Skeletal muscle satellite cell (primary cell): ENCODE measurements around the gene ACTR3C.
"Not testable (repeated sequence)": the region's sequence is repeated elsewhere in the genome, so short reads cannot be mapped to it uniquely, and the experiment has no call there.

Experiments
- H3K27me3 ChIP-seq: 2 replicates; pipeline ENCODE4 v1.7.0; 2013; ENCODE audit warnings: low read length; ENCODE audit not compliant: control insufficient read depth, insufficient read depth
- H3K36me3 ChIP-seq: 2 replicates; pipeline ENCODE4 v1.7.0; 2013; ENCODE audit warnings: mild to moderate bottlenecking, control low read depth, low read length; ENCODE audit not compliant: insufficient read depth
- H3K4me1 ChIP-seq: 2 replicates; pipeline ENCODE4 v1.7.0; 2013; ENCODE audit warnings: low read length; ENCODE audit not compliant: control insufficient read depth, insufficient read depth
- H3K4me2 ChIP-seq: 2 replicates; pipeline ENCODE4 v1.7.0; 2013; ENCODE audit warnings: mild to moderate bottlenecking, low read length
- H3K4me3 ChIP-seq: 2 replicates; pipeline ENCODE4 v1.7.0; 2013; ENCODE audit warnings: low read length
- H3K9ac ChIP-seq: 2 replicates; pipeline ENCODE4 v1.7.0; 2013; ENCODE audit warnings: mild to moderate bottlenecking, low read depth, low read length, moderate library complexity
- H3K9me3 ChIP-seq: replicated peaks from 2 replicates; pipeline ENCODE4 v1.7.0; 2013; ENCODE audit warnings: mild to moderate bottlenecking, control low read depth, low read length

ACTR3C gene

GRCh38 chr7:150266953-150267665, 56.2 kb downstream of the ACTR3C start:
- H3K9ac ChIP-seq, H3K36me3 ChIP-seq, H3K4me3 ChIP-seq: not testable (repeated sequence)

GRCh38 chr7:150262656-150263055, 60.7 kb downstream of the ACTR3C start:
- not testable (repeated sequence) for H3K9me3 ChIP-seq, H3K36me3 ChIP-seq, H3K4me2 ChIP-seq, H3K9ac ChIP-seq, H3K4me1 ChIP-seq, H3K27me3 ChIP-seq, H3K4me3 ChIP-seq

More at GRCh38 chr7:150266953-150267665, 56.2 kb downstream of the ACTR3C start:
- H3K9me3 ChIP-seq, H3K27me3 ChIP-seq, H3K4me1 ChIP-seq, H3K4me2 ChIP-seq: not testable (repeated sequence)

GRCh38 chr7:150247745-150248144, 75.6 kb downstream of the ACTR3C start:
- H3K27me3 ChIP-seq, H3K4me1 ChIP-seq, H3K4me2 ChIP-seq, H3K9ac ChIP-seq, H3K36me3 ChIP-seq, H3K9me3 ChIP-seq, H3K4me3 ChIP-seq: not testable (repeated sequence)

GRCh38 chr7:150245208-150245607, 78.1 kb downstream of the ACTR3C start:
- not testable (repeated sequence) for H3K4me3 ChIP-seq, H3K4me2 ChIP-seq, H3K9ac ChIP-seq, H3K36me3 ChIP-seq, H3K27me3 ChIP-seq, H3K4me1 ChIP-seq, H3K9me3 ChIP-seq

- not testable (repeated sequence) for H3K36me3 ChIP-seq, H3K4me2 ChIP-seq, H3K4me1 ChIP-seq, H3K4me3 ChIP-seq, H3K27me3 ChIP-seq, H3K9ac ChIP-seq, H3K9me3 ChIP-seq
These were observed 80.4 kb downstream of the ACTR3C start for GRCh38 chr7:150242935-150243334.

GRCh38 chr7:150225444-150225843, 97.9 kb downstream of the ACTR3C start:
- not testable (repeated sequence) for H3K4me3 ChIP-seq, H3K27me3 ChIP-seq, H3K4me2 ChIP-seq, H3K9ac ChIP-seq, H3K4me1 ChIP-seq, H3K36me3 ChIP-seq, H3K9me3 ChIP-seq

GRCh38 chr7:150222083-150222972, 101.0 kb downstream of the ACTR3C start:
- not testable (repeated sequence) for H3K36me3 ChIP-seq, H3K9ac ChIP-seq, H3K27me3 ChIP-seq, H3K4me1 ChIP-seq, H3K9me3 ChIP-seq, H3K4me3 ChIP-seq, H3K4me2 ChIP-seq

GRCh38 chr7:150220673-150221181, 102.6 kb downstream of the ACTR3C start:
- H3K36me3 ChIP-seq, H3K4me1 ChIP-seq, H3K4me3 ChIP-seq, H3K9ac ChIP-seq, H3K9me3 ChIP-seq, H3K27me3 ChIP-seq, H3K4me2 ChIP-seq: not testable (repeated sequence)

- H3K27me3 ChIP-seq, H3K36me3 ChIP-seq, H3K4me1 ChIP-seq, H3K9me3 ChIP-seq, H3K9ac ChIP-seq, H3K4me2 ChIP-seq, H3K4me3 ChIP-seq: not testable (repeated sequence)
These were observed 103.2 kb downstream of the ACTR3C start for GRCh38 chr7:150219941-150220658.

- not testable (repeated sequence) for H3K9ac ChIP-seq, H3K36me3 ChIP-seq, H3K4me2 ChIP-seq, H3K4me3 ChIP-seq, H3K4me1 ChIP-seq, H3K27me3 ChIP-seq, H3K9me3 ChIP-seq
These were observed 116.5 kb downstream of the ACTR3C start for GRCh38 chr7:150206848-150207247.

GRCh38 chr7:150205866-150206265, 117.5 kb downstream of the ACTR3C start:
- H3K4me2 ChIP-seq, H3K4me3 ChIP-seq, H3K36me3 ChIP-seq: not testable (repeated sequence)

More at GRCh38 chr7:150205866-150206265, 117.5 kb downstream of the ACTR3C start:
- H3K9me3 ChIP-seq, H3K27me3 ChIP-seq, H3K9ac ChIP-seq, H3K4me1 ChIP-seq: not testable (repeated sequence)
